GM23338 (cell line): ENCODE results near the gene TMEM63C. TPM values are rescaled to one million over a fixed set of nuclear protein-coding genes. Genes with fewer than 3 reads are reported as not detected.
A peak's percentile ranks its signal among the peaks of the same experiment; 100 is the strongest.

Experiments
- ATAC-seq: fragments of 200-7000 bp; cut with Tn5 transposase; 3 replicates; pipeline ENCODE4 v1.9.1; 2020
- DNase-seq: peaks from one replicate; pipeline ENCODE4 v3.0.0-alpha.2; 2015; ENCODE audit warnings: low spot score
- H2AFZ ChIP-seq: fragments of 200-600 bp; sonication (generic); 2 replicates; pipeline ENCODE4 v1.8.0; 2016; ENCODE audit warnings: antibody characterized with exemption, mild to moderate bottlenecking, moderate library complexity
- H3F3A ChIP-seq: fragments of 200-600 bp; sonication (generic); replicated peaks from 2 replicates; pipeline ENCODE4 v1.8.0; 2017; ENCODE audit warnings: antibody characterized with exemption, mixed run types, low read depth
- H3K27ac ChIP-seq: fragments of 200-600 bp; sonication (generic); 2 replicates; pipeline ENCODE4 v1.6.1; 2016; ENCODE audit warnings: low read depth
- H3K27me3 ChIP-seq: fragments of 200-600 bp; sonication (generic); 2 replicates; pipeline ENCODE4 v1.8.0; 2016; ENCODE audit warnings: mild to moderate bottlenecking, mixed run types, moderate library complexity; ENCODE audit not compliant: insufficient read depth
- H3K36me3 ChIP-seq: fragments of 200-600 bp; sonication (generic); 2 replicates; pipeline ENCODE4 v1.8.0; 2016; ENCODE audit warnings: mild to moderate bottlenecking; ENCODE audit not compliant: insufficient read depth
- H3K4me1 ChIP-seq: fragments of 200-600 bp; sonication (generic); 2 replicates; pipeline ENCODE4 v1.8.0; 2016; ENCODE audit warnings: mild to moderate bottlenecking, moderate library complexity; ENCODE audit not compliant: insufficient read depth
- H3K4me2 ChIP-seq: fragments of 200-600 bp; sonication (generic); 2 replicates; pipeline ENCODE4 v1.7.1; 2017; ENCODE audit warnings: mixed run types
- H3K4me3 ChIP-seq: fragments of 200-600 bp; sonication (generic); 2 replicates; pipeline ENCODE4 v1.6.1; 2016; ENCODE audit warnings: mixed run types
- H3K79me2 ChIP-seq: fragments of 200-600 bp; sonication (generic); replicated peaks from 2 replicates; pipeline ENCODE4 v1.8.0; 2017; ENCODE audit warnings: mild to moderate bottlenecking; ENCODE audit not compliant: insufficient read depth
- H3K9me2 ChIP-seq: fragments of 200-600 bp; sonication (generic); 2 replicates; pipeline ENCODE4 v1.8.0; 2017; ENCODE audit not compliant: insufficient read depth
- H4K20me1 ChIP-seq: fragments of 200-600 bp; sonication (generic); replicated peaks from 2 replicates; pipeline ENCODE4 v1.8.0; 2017; ENCODE audit warnings: mild to moderate bottlenecking; ENCODE audit not compliant: insufficient read depth
- H3K27ac Mint-ChIP-seq: 2 replicates; pipeline ENCODE4 v1.8.0; 2020; ENCODE audit warnings: inconsistent platforms, mild to moderate bottlenecking, moderate library complexity, mixed read lengths
- H3K27me3 Mint-ChIP-seq: 3 replicates; pipeline ENCODE4 v1.8.0; 2022; ENCODE audit warnings: low read depth, mild to moderate bottlenecking, moderate library complexity, mixed read lengths, inconsistent platforms; ENCODE audit not compliant: insufficient read depth, poor library complexity
- H3K36me3 Mint-ChIP-seq: 3 replicates; pipeline ENCODE4 v1.8.0; 2021; ENCODE audit warnings: low read depth, mild to moderate bottlenecking, inconsistent platforms, moderate library complexity, mixed read lengths
- H3K4me1 Mint-ChIP-seq: 3 replicates; pipeline ENCODE4 v1.8.0; 2020; ENCODE audit warnings: mild to moderate bottlenecking, inconsistent platforms, mixed read lengths
- H3K4me3 Mint-ChIP-seq: 3 replicates; pipeline ENCODE4 v1.8.0; 2021; ENCODE audit warnings: moderate library complexity, mild to moderate bottlenecking, inconsistent platforms, mixed read lengths
- H3K9me3 Mint-ChIP-seq: 3 replicates; pipeline ENCODE4 v1.8.0; 2020; ENCODE audit warnings: moderate library complexity, mild to moderate bottlenecking, inconsistent platforms, mixed read lengths
- CREB1 ChIP-seq: fragments of 250-450 bp; sonication (Bioruptor Pico); IDR thresholded peaks from 2 replicates; pipeline ENCODE4 v1.5.0; 2020; ENCODE audit warnings: low read depth, mild to moderate bottlenecking, moderate library complexity
- EZH2phosphoT487 ChIP-seq: fragments of 200-600 bp; sonication (generic); IDR thresholded peaks from one replicate; pipeline ENCODE4 v1.8.1; 2018; ENCODE audit warnings: antibody characterized with exemption; ENCODE audit not compliant: unreplicated experiment
- NANOG ChIP-seq: IDR thresholded peaks from 2 replicates; pipeline ENCODE4 v1.6.1; 2016; ENCODE audit warnings: antibody characterized with exemption, borderline replicate concordance
- POLR2AphosphoS5 ChIP-seq: IDR thresholded peaks from 2 replicates; pipeline ENCODE4 v1.6.1; 2016; ENCODE audit warnings: antibody characterized with exemption, low read depth
- ZNF114 ChIP-seq: fragments of 250-450 bp; sonication (Bioruptor Pico); IDR thresholded peaks from 2 replicates; pipeline ENCODE4 v1.5.0; 2020; ENCODE audit warnings: mild to moderate bottlenecking, moderate library complexity
- microRNA counts: library from miRNA; unstranded; fragments of <30 nt; microRNA quantifications from one replicate; lab custom pipeline; 2017
- microRNA-seq: library from miRNA; unstranded; fragments of <30 nt; microRNA quantifications from one replicate; pipeline ENCODE4, GENCODE V29; 2017
- polyA plus RNA-seq: library from polyadenylated mRNA; unstranded; fragments of >200 nt; fragmentation: Nextera tagmentation; extraction: Ambion mirVana; gene quantifications from 2 replicates; pipeline ENCODE4 v1.2.1, GENCODE V29; 2016
- small RNA-seq: library from RNA; depleted of rRNA; stranded (forward); fragments of <200 nt; gene quantifications from one replicate; pipeline ENCODE3, GENCODE V24; 2014; ENCODE audit warnings: low replicate concordance
- total RNA-seq: library from RNA; depleted of rRNA; stranded (reverse); fragments of >200 nt; shearing (Covaris generic); gene quantifications from 2 replicates; pipeline ENCODE4 v1.2.3, GENCODE V29; 2014; rRNA removed
- TF ChIP-seq, protein P1 (sequence below): IDR thresholded peaks from 2 replicates; pipeline ENCODE4 v1.6.1; 2016; ENCODE audit warnings: antibody characterized with exemption
- TF ChIP-seq, protein P2 (sequence below): IDR thresholded peaks from one replicate; pipeline ENCODE4 v1.6.1; 2018; ENCODE audit warnings: antibody characterized with exemption; ENCODE audit not compliant: unreplicated experiment

Gene TMEM63C
- total and polyA plus RNA-seq, 2 experiments from 2014 or later, result 2.1 to 6.3 TPM

DNA sequence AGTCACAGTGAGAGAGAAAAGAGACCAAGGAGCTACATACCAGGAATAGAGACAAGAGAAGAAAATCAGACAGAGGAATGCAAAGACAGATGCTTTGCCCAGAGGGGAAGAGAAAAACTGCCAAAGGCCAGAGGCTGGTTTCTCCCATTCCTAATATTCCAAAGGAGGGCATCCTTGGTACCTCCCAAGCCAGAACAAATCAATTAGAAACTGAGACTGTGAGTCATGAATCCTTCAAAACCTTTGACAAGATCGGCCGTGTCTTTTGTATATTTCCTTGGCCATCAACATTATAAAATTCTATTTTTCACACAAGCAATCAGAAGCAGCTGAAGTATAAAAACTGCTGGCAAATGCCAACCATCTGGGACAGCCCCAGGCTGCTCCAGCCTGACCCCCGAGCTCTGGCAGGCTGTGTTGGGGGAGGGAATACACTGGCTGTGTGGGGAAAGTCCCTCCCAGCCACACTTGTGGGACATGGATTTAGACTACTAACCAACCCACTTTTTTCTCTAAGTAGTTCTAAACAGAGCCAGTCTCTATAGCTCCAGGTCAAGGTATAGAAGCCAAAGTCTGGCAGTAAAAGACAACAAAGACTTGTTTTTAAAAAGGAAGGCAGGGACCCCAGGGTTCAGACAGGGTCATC, 125.4 kb downstream of the TMEM63C start:
- Mint-ChIP-seq H3K27ac (no peak overlapping the region), H3K9me3 (no peaks in the 10 kb centered on the region), H3K36me3 (no peaks in the 10 kb centered on the region; the same call in 2 of the 3 replicates), H3K4me3 (no peak overlapping the region), H3K27me3 (peaks cover 2% of the 10 kb centered on the region), H3K4me1 (peaks cover 4% of the 10 kb centered on the region; the same call in 1 of the 3 replicates)
- H3K79me2 ChIP-seq, result peaks cover 8% of the 10 kb centered on the region; the same call in 1 of the 2 replicates
- H3K36me3 ChIP-seq, result no peaks in the 10 kb centered on the region; the same call in 1 of the 2 replicates
- no peak for DNase-seq
- H3K27me3 ChIP-seq, result no peaks in the 10 kb centered on the region
- peak; percentile 81 for ATAC-seq
- no peaks in the 10 kb centered on the region for H3K4me1 ChIP-seq
- H3K27ac ChIP-seq, result peak overlapping the region; percentile 39
- TF ChIP-seq NANOG (no peak), EZH2phosphoT487 (no peak), POLR2AphosphoS5 (no peak), CREB1 (CRISPR knock-in tag) (no peak), ZNF114 (CRISPR knock-in tag) (no peak)
- TF ChIP-seq, protein P1, sequence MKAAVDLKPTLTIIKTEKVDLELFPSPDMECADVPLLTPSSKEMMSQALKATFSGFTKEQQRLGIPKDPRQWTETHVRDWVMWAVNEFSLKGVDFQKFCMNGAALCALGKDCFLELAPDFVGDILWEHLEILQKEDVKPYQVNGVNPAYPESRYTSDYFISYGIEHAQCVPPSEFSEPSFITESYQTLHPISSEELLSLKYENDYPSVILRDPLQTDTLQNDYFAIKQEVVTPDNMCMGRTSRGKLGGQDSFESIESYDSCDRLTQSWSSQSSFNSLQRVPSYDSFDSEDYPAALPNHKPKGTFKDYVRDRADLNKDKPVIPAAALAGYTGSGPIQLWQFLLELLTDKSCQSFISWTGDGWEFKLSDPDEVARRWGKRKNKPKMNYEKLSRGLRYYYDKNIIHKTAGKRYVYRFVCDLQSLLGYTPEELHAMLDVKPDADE, result no peak
- TF ChIP-seq, protein P2, sequence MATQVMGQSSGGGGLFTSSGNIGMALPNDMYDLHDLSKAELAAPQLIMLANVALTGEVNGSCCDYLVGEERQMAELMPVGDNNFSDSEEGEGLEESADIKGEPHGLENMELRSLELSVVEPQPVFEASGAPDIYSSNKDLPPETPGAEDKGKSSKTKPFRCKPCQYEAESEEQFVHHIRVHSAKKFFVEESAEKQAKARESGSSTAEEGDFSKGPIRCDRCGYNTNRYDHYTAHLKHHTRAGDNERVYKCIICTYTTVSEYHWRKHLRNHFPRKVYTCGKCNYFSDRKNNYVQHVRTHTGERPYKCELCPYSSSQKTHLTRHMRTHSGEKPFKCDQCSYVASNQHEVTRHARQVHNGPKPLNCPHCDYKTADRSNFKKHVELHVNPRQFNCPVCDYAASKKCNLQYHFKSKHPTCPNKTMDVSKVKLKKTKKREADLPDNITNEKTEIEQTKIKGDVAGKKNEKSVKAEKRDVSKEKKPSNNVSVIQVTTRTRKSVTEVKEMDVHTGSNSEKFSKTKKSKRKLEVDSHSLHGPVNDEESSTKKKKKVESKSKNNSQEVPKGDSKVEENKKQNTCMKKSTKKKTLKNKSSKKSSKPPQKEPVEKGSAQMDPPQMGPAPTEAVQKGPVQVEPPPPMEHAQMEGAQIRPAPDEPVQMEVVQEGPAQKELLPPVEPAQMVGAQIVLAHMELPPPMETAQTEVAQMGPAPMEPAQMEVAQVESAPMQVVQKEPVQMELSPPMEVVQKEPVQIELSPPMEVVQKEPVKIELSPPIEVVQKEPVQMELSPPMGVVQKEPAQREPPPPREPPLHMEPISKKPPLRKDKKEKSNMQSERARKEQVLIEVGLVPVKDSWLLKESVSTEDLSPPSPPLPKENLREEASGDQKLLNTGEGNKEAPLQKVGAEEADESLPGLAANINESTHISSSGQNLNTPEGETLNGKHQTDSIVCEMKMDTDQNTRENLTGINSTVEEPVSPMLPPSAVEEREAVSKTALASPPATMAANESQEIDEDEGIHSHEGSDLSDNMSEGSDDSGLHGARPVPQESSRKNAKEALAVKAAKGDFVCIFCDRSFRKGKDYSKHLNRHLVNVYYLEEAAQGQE, result no peak
- H3F3A ChIP-seq, result no peaks in the 10 kb centered on the region; the same call in 1 of the 2 replicates
- H2AFZ ChIP-seq, result no peak overlapping the region
- H3K4me2 ChIP-seq, result no peak overlapping the region
- no peaks in the 10 kb centered on the region; the same call in 1 of the 2 replicates for H4K20me1 ChIP-seq
- no peak overlapping the region for H3K4me3 ChIP-seq
- H3K9me2 ChIP-seq, result no peaks in the 10 kb centered on the region

MicroRNA genes within 50 kb of the gene (microRNA counts, 767-probe panel; counts per million panel counts)
- 11,625 counts per million, percentile 80 among the panel's probes with 10 or more counts for microRNA hsa-miR-1260a (lab: Ali Mortazavi, UCI)

Small RNAs within 50 kb of the gene (microRNA-seq; reads per million reads assigned to microRNA genes)
- not detected for gene MIR1260A

Small RNAs within 50 kb of the gene (small RNA-seq; reads per million reads assigned to genes)
- gene MIR1260A (not detected), gene RF00421 (not detected)

Other genes starting within 250 kb of the TMEM63C start
- gene IRF2BPL, start 153.1 kb upstream of the TMEM63C start, total RNA-seq, result 97.8 and 119 TPM in 2 replicates
- gene IRF2BPL, start 153.1 kb upstream of the TMEM63C start, polyA plus RNA-seq, result 11.2 and 13.2 TPM in 2 replicates
- 33.7 and 36.9 TPM in 2 replicates for gene CIPC, start 83.5 kb upstream of the TMEM63C start, total RNA-seq
- 7.3 and 8.1 TPM in 2 replicates for gene CIPC, start 83.5 kb upstream of the TMEM63C start, polyA plus RNA-seq
- gene ZDHHC22, start 40.0 kb upstream of the TMEM63C start, total RNA-seq, result 29.3 and 32.1 TPM in 2 replicates
- gene ZDHHC22, start 40.0 kb upstream of the TMEM63C start, polyA plus RNA-seq, result 14.7 and 17.6 TPM in 2 replicates
- 0.27 and 1.0 TPM in 2 replicates for gene NGB, start 89.4 kb downstream of the TMEM63C start, total RNA-seq
- gene NGB, start 89.4 kb downstream of the TMEM63C start, polyA plus RNA-seq, result 0.10 and 0.21 TPM in 2 replicates
- gene POMT2, start 139.1 kb downstream of the TMEM63C start, total RNA-seq, result 29.9 and 35.4 TPM in 2 replicates
- gene POMT2, start 139.1 kb downstream of the TMEM63C start, polyA plus RNA-seq, result 20.5 and 24.3 TPM in 2 replicates
- gene GSTZ1, start 139.2 kb downstream of the TMEM63C start, total RNA-seq, result 26.3 and 31.0 TPM in 2 replicates
- gene GSTZ1, start 139.2 kb downstream of the TMEM63C start, polyA plus RNA-seq, result 29.0 and 30.4 TPM in 2 replicates
- gene TMED8, start 195.3 kb downstream of the TMEM63C start, total RNA-seq, result 13.8 and 14.4 TPM in 2 replicates
- 4.0 and 4.3 TPM in 2 replicates for gene TMED8, start 195.3 kb downstream of the TMEM63C start, polyA plus RNA-seq
- gene SAMD15, start 195.6 kb downstream of the TMEM63C start, total RNA-seq, result 0.76 TPM in 1 of 2 replicates, not detected in the other
- gene SAMD15, start 195.6 kb downstream of the TMEM63C start, polyA plus RNA-seq, result 0.61 and 0.94 TPM in 2 replicates
- gene NOXRED1, start 241.7 kb downstream of the TMEM63C start, total RNA-seq, result not detected in 2 replicates
- gene NOXRED1, start 241.7 kb downstream of the TMEM63C start, polyA plus RNA-seq, result 0.24 TPM in 1 of 2 replicates, not detected in the other